ENCODE results near the gene AKAP13. TPM values are rescaled to one million over a fixed set of nuclear protein-coding genes. Genes with fewer than 3 reads are reported as not detected.

The AKAP13 gene
- total RNA-seq, 1 experiment from 2014 or later: 75.3 TPM

DNA sequence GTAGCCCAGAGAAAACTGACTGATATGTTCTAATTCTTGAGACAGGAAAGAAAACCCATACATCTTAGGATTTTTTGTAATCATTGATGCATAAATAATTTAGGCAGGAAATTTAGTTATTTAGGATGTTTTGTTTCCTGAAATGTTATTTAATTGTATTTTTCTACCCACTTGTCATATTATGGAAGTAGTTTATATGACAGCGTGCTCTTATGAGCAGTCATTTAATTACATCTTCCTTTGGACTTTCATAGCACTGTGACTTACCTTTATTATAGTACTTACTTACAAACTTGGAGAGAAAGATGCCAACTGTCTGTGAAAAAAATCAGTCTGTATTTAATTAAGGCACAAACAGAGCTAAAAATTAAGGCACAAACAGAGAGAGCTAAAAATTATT, 65.0 kb downstream of the AKAP13 start:
- H3K4me3 ChIP-seq: no peak overlapping the region
- H3K9me3 ChIP-seq (replicated peaks): peaks cover 14% of the 10 kb centered on the region
- DNase-seq: no peak
- H3K27me3 ChIP-seq: no peaks in the 10 kb centered on the region
- H3K36me3 ChIP-seq: no peaks in the 10 kb centered on the region
- peaks cover 11% of the 10 kb centered on the region for H3K4me1 ChIP-seq
- no peak overlapping the region for H3K27ac ChIP-seq

DNA sequence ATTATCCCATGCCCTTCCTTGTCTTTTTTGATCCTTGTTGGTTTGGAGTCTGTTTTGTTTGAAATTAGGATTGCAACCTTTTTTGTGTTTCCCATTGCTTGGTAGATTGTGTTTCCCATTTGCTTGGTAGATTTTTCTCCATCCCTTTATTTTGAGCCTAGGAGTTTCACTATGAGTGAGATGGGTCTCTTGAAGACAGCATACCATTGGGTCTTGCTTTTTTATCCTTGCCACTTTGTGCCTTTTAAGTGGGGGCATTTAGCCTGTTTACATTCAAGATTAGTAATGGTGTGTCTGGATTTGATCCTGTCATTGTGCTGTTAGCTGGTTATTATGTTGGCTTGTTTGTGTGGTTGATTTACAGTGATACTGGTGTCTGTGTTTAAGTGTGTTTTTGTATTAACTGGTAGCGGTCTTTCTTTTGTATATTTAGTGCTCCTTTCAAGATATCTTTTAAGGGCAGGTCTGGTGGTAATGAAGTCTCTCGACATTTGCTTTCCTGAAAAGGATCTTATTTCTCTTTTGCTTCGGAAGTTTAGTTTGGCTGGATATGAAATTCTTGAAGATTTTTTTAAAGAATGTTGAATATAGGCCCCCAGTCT, 70.8 kb downstream of the AKAP13 start:
- Histone ChIP-seq H3K9me3 (replicated peaks) (peaks cover 23% of the 10 kb centered on the region), H3K27ac (no peak overlapping the region), H3K27me3 (no peaks in the 10 kb centered on the region), H3K4me1 (no peaks in the 10 kb centered on the region), H3K36me3 (no peaks in the 10 kb centered on the region), H3K4me3 (no peak overlapping the region)
- DNase-seq: no peak

DNA sequence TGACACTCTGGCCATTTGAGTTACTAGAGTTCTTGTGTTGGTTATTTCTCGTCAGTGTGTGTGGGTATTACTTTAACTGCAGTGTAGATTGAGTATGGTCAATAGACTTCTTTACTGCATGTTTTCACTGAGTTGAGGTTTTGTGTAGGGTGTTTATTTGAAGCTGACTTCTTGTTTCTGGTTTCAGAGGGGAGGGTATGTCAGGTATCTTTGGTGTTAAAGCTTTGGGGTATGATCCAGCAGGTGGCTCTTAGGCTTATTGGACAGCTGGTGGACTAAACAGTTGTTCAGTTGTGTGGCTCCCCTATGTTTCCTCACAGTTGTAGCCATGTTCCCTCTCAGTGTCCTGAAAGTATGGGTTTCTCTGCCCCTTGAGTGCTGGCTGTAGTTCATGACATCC, 72.0 kb downstream of the AKAP13 start:
- H3K9me3 ChIP-seq (replicated peaks): peaks cover 21% of the 10 kb centered on the region
- no peaks in the 10 kb centered on the region for H3K27me3 ChIP-seq
- no peak overlapping the region for H3K4me3 ChIP-seq
- no peak overlapping the region for H3K27ac ChIP-seq
- H3K36me3 ChIP-seq: no peaks in the 10 kb centered on the region
- H3K4me1 ChIP-seq: peaks cover 7% of the 10 kb centered on the region
- no peak for DNase-seq

DNA sequence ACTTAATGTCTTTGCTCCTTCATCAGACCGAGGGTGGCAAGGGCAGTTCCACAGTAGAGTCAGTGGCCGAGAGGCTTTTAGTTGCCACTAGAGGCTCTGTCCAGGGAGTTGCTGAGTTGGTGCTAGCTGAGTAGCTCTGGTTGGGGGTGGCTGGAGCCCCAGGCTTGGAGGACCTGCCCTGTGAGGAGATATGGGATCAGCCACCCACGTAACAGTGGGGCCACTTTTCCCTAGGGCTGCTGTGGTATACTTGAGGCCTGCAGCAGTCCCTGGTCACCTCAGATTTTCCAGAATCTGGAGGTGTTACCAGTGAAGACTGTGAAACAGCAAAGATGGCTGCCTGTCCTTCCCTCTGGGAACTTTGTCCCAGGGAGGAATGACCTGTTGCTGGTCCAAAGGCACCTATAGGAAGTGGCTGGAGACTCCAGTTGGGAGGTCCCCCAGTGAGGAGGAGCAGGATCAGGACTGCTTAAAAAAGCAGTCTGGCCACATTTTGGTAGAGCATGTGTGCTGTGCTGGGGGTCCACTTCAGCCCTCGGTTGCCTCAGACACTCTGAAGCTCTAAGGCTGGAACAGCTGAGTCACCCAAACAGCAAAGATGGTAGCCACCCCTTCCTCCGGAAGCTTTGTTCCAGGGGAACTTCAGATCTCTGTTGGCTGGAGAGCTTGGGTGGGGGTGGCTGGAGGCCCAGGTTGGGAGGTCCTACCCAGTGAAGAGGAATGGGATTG, 72.9 kb downstream of the AKAP13 start:
- Histone ChIP-seq H3K9me3 (replicated peaks) (peaks cover 17% of the 10 kb centered on the region), H3K4me3 (no peak overlapping the region), H3K4me1 (peaks cover 12% of the 10 kb centered on the region), H3K36me3 (no peaks in the 10 kb centered on the region), H3K27me3 (no peaks in the 10 kb centered on the region), H3K27ac (no peak overlapping the region)
- no peak for DNase-seq

DNA sequence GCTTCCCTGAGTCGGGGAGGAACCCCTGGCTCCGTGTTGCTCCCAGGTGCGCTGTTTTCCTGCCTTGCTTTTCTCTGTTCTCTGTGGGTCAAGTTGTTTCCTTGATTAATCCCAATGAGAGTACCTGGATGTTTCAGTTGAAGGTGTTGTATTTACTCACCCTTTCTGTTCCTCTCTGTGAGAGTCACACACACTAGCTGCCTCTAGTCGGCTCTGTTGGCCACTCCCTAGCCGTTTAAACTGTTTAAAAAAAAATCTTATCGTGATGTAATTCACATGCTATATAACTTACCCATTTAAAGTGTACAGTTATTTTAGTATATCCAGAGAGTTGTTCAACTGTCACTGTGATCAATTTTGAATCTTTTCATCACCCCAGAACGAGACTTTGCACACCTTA, 74.0 kb downstream of the AKAP13 start:
- H3K36me3 ChIP-seq: no peaks in the 10 kb centered on the region
- peaks cover 18% of the 10 kb centered on the region for H3K4me1 ChIP-seq
- no peaks in the 10 kb centered on the region for H3K27me3 ChIP-seq
- H3K4me3 ChIP-seq: no peak overlapping the region
- no peak for DNase-seq
- peaks cover 17% of the 10 kb centered on the region for H3K9me3 ChIP-seq (replicated peaks)
- H3K27ac ChIP-seq: no peak overlapping the region

DNA sequence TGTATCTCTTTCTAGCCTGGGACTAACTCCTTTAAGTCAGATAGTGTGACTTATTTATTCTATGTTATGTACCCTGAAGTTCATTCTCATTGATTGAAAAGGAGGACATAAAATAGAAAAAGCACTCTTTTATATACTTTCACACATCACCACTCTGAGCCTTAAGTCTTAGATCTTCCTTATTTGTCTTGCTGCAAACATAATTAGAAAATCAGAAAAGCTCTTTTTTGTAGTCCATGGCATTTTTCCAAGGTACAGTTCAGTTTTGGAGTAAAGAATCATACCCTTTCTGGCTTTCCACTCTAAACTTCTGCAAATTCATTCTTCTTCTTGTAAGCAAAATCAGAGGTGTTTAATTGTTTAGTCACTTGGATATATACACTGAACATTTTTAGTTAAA, 75.5 kb downstream of the AKAP13 start:
- DNase-seq: no peak
- H3K36me3 ChIP-seq: no peaks in the 10 kb centered on the region
- H3K9me3 ChIP-seq (replicated peaks): peaks cover 9% of the 10 kb centered on the region
- H3K27ac ChIP-seq: no peak overlapping the region
- H3K27me3 ChIP-seq: no peaks in the 10 kb centered on the region
- peaks cover 21% of the 10 kb centered on the region for H3K4me1 ChIP-seq
- H3K4me3 ChIP-seq: no peak overlapping the region

DNA sequence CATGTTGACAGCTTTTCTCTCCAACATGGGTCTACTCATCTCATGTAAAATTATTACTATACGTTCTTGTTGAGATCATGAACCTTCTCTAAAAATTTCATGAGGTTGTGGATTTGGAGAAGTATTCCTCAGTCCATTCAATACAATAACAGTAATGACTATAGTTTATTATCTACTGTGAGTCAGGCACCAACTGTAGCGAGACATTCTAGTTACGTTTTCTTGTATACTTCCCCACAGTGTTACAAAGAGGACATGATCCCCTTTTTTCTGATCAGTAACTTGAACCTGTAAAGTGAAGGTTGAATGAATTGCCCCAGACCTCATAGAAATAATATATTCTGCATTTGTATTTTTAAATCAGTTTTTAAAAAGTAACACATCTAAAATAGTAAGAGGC, 76.4 kb downstream of the AKAP13 start:
- H3K9me3 ChIP-seq (replicated peaks): peaks cover under 1% of the 10 kb centered on the region
- DNase-seq: no peak

DNA sequence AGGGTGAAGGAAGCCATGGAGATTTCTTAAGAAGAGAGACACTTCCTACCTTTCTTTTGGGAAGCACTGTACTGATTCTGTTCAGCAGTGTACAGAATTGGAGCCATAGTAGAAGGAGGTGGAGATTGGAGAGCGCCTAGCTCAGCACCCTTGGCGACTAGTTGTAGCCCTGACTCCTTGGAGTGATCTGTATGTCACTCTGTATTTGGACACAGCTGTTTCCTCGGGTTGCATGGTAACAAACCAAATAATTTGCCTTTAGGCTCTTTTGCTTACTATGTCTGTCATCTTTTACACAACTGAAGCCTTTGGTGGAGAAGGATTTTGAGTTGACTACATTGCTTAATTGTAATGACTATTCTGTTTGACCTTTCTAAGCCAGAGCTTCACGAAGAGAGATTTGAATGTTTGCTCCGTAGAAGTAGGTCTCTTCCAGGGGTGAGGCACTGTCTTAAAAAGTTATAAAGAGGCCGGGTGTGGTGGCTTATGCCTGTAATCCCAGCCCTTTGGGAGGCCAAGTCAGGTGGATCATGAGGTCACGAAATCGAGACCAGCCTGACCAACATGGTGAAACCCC, 77.1 kb downstream of the AKAP13 start:
- H3K27me3 ChIP-seq: no peaks in the 10 kb centered on the region
- no peaks in the 10 kb centered on the region for H3K36me3 ChIP-seq
- DNase-seq: peak; percentile 75 to 90
- H3K9me3 ChIP-seq (replicated peaks): peaks cover 5% of the 10 kb centered on the region; the same call in 1 of the 2 replicates
- H3K4me3 ChIP-seq: no peak overlapping the region
- peak overlapping the region; percentile 11 for H3K27ac ChIP-seq
- H3K4me1 ChIP-seq: peaks cover 33% of the 10 kb centered on the region

More for the DNA sequence above, 76.4 kb downstream of the AKAP13 start:
- H3K4me3 ChIP-seq: no peak overlapping the region
- H3K36me3 ChIP-seq: no peaks in the 10 kb centered on the region
- H3K27me3 ChIP-seq: no peaks in the 10 kb centered on the region
- H3K4me1 ChIP-seq: peaks cover 27% of the 10 kb centered on the region
- no peak overlapping the region for H3K27ac ChIP-seq

DNA sequence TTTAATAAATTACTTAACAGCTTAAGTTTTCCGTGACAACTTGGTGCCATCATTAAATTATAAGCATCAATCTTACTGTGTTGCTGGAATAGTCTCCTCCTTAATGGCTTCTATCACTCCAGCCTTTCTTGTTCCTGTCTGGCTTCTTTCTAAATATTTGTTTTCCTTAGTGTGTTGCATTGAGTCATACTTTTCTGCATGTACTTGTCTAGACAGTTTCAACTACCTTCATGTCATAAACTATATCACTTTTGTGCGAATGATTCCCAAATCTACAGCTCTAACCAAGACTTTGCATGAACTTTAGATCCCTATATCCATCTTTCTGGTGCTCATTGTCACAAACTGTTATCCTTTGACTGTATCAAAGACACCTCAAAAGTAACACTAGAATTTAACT, 78.4 kb downstream of the AKAP13 start:
- no peaks in the 10 kb centered on the region for H3K27me3 ChIP-seq
- no peak overlapping the region for H3K4me3 ChIP-seq
- peaks cover 5% of the 10 kb centered on the region; the same call in 1 of the 2 replicates for H3K9me3 ChIP-seq (replicated peaks)
- H3K36me3 ChIP-seq: no peaks in the 10 kb centered on the region
- peaks cover 37% of the 10 kb centered on the region for H3K4me1 ChIP-seq
- no peak overlapping the region for H3K27ac ChIP-seq
- DNase-seq: no peak

DNA sequence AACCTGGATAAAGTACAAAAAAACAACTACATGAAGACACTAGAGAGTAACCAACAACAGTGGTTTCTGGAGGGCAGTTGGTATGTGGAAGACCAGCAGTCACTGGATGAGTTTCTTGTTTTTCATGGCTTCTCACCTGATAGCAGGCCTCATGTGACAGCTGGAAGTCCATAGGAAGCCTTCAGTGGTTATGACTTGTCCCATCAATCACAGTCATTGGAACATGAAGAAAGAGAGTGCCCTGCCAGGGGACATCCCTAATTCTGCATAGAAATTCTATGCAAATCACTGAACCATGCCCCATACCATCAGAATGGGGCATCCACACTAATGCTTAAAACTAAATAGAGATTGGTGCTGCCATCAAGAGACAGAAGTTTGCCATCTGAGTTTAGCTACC, 81.6 kb downstream of the AKAP13 start:
- Histone ChIP-seq H3K9me3 (replicated peaks) (peaks cover 10% of the 10 kb centered on the region), H3K27ac (no peak overlapping the region)
- DNase-seq: no peak

DNA sequence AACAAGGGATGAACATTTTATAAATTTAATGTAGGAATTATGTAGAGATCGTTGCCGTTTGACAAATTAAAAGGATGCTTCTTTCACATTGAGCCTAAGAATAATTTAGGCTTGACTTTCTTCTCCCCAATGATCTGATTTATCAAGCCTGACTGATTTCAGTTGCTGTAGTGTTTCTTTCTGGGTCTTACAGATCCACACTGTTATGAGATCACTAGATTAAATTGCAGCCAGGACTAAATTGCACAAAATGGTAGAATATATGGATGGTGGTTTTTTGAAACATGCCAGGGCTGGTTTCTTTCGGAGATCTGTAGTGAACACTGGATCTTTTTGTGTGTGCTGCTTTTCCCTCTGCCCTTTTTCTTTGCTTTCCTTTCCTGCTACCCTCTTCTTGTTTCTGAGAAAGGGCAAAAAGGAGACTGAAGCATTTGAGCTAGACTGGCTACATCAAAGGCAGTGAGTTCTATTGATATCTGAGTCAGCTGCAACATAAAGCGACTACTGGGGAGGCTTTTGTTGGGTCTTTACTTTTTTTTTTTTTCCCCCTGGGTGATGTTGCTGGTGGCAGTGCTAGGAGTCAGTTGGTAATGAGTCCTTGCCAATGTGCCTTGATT, 83.0 kb downstream of the AKAP13 start:
- H3K27me3 ChIP-seq: no peaks in the 10 kb centered on the region
- H3K4me1 ChIP-seq: peaks cover 27% of the 10 kb centered on the region
- H3K4me3 ChIP-seq: no peak overlapping the region
- H3K36me3 ChIP-seq: peaks cover 2% of the 10 kb centered on the region; the same call in 1 of the 2 replicates
- DNase-seq: peak in 1 of 2 experiments; percentile 27
- H3K27ac ChIP-seq: no peak overlapping the region
- peaks cover 15% of the 10 kb centered on the region for H3K9me3 ChIP-seq (replicated peaks)

More for the DNA sequence above, 81.6 kb downstream of the AKAP13 start:
- H3K4me3 ChIP-seq: no peak overlapping the region
- no peaks in the 10 kb centered on the region for H3K27me3 ChIP-seq
- H3K36me3 ChIP-seq: no peaks in the 10 kb centered on the region
- peaks cover 34% of the 10 kb centered on the region for H3K4me1 ChIP-seq

DNA sequence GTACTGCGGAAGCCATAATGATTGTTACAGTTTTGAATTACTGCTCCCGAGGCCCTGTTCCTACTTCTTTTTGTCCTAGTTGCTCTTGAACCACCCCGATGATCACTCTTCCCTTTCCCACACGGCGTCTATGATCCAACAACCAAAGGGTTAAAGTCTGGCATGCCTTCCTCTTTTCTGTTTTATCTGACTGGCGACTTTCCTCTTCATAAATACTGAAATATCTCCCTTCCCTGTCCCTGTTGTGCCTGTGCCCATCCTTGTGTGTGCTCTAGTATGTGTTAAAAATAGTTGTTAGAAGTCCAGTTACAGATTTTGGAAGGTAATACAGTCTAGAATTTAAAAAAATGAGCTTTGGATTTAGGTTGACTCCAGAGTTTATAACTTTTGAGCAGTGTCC, 83.6 kb downstream of the AKAP13 start:
- no peaks in the 10 kb centered on the region for H3K27me3 ChIP-seq
- no peak overlapping the region for H3K27ac ChIP-seq
- peaks cover 21% of the 10 kb centered on the region for H3K4me1 ChIP-seq
- DNase-seq: no peak
- peaks cover 2% of the 10 kb centered on the region; the same call in 1 of the 2 replicates for H3K36me3 ChIP-seq
- H3K9me3 ChIP-seq (replicated peaks): peaks cover 15% of the 10 kb centered on the region
- no peak overlapping the region for H3K4me3 ChIP-seq

DNA sequence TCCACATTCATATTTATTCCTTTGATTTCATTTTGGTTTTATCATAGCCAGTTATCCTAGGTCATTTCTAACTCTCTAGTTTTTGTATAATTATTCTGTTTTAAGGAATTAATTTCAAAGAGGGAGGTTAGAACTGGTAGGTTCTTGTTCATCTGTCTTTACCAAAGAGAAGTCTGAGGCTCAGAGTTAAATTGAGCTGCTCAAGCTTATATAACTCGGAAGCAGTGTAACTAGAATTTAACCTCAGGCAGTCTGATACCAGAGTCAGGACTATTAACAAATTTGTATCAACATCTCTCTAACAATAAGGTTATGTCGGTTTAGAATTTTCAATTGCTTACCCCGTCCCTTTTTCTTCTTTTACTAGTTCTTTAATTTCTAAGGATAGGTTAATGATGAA, 84.1 kb downstream of the AKAP13 start:
- no peak for DNase-seq
- Histone ChIP-seq H3K27ac (no peak overlapping the region), H3K9me3 (replicated peaks) (peaks cover 15% of the 10 kb centered on the region), H3K4me3 (no peak overlapping the region), H3K36me3 (peaks cover 2% of the 10 kb centered on the region; the same call in 1 of the 2 replicates), H3K4me1 (peaks cover 21% of the 10 kb centered on the region), H3K27me3 (no peaks in the 10 kb centered on the region)

DNA sequence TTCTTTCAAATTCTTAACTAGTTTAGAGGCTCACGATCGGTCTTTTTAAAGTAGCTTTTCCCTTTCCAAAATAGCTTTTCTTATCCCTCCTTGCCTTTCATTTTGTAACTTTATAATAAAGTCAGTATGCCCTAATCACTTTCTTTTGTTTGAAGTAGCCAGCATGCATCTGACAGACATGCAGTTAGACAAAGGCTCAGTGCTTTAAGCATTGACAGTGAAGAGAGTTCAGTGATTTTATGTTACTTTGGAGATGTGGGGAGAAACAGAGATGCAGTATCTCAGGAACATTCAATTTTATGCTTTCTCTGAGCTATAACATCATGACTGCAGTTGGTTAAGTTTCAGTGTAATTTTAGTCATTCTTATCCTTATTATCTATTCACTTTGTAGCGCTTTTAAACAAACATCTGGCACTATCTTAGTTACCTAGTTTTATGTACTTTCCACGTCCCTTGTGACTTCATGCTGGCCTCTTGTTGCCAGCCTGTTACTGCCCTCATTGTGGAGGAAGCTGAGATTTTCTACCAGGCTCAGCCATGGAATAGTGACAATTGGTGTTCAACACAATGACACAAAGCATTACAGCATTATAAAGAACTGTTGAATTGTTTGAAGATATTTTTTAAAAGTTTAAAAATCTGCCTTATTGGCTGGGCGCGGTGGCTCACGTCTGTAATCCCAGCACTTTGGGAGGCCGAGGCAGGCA, 90.3 kb downstream of the AKAP13 start:
- Histone ChIP-seq H3K4me1 (peaks cover 10% of the 10 kb centered on the region; the same call in 1 of the 2 replicates), H3K36me3 (peaks cover 2% of the 10 kb centered on the region; the same call in 1 of the 2 replicates), H3K9me3 (replicated peaks) (peaks cover 10% of the 10 kb centered on the region; the same call in 1 of the 2 replicates), H3K4me3 (no peak overlapping the region), H3K27ac (no peak overlapping the region), H3K27me3 (no peaks in the 10 kb centered on the region)
- no peak for DNase-seq

Measured in SJCRH30 (cell line).